Adrenal gland (tissue), 5 donors: ENCODE data around the gene EHMT2.

Experiments
- POLR2A ChIP-seq, 2 donors: fragments of 450-650 bp; IDR thresholded peaks; one replicate each; pipeline ENCODE4 v1.6.1; 2017; ENCODE audit warnings: antibody characterized with exemption in 2 of 2, mild to moderate bottlenecking in 2 of 2, moderate library complexity in 1 of 2
- TF ChIP-seq, protein P1 (sequence below), 6 experiments: fragments of 450-650 bp in 4 of 6; fragments of 200-600 bp in 2 of 6; sonication (generic) in 1 of 6; IDR thresholded peaks; 1 replicate in 5 of 6; 2 replicates in 1 of 6; pipeline versions ENCODE4 v1.5.1 to v1.8.0; 2016 to 2021; ENCODE audit warnings: antibody characterized with exemption in 6 of 6, mild to moderate bottlenecking in 2 of 6, moderate library complexity in 1 of 6
- donor health status: DM: no; HTN: no; CAD: no.

GRCh38 chr6:31834367-31835250, 62.9 kb downstream of the EHMT2 start:
- TF ChIP-seq, protein P1, sequence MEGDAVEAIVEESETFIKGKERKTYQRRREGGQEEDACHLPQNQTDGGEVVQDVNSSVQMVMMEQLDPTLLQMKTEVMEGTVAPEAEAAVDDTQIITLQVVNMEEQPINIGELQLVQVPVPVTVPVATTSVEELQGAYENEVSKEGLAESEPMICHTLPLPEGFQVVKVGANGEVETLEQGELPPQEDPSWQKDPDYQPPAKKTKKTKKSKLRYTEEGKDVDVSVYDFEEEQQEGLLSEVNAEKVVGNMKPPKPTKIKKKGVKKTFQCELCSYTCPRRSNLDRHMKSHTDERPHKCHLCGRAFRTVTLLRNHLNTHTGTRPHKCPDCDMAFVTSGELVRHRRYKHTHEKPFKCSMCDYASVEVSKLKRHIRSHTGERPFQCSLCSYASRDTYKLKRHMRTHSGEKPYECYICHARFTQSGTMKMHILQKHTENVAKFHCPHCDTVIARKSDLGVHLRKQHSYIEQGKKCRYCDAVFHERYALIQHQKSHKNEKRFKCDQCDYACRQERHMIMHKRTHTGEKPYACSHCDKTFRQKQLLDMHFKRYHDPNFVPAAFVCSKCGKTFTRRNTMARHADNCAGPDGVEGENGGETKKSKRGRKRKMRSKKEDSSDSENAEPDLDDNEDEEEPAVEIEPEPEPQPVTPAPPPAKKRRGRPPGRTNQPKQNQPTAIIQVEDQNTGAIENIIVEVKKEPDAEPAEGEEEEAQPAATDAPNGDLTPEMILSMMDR (IDR thresholded peaks at IDR 0.05): no peak
- TF ChIP-seq POLR2A (IDR thresholded peaks at IDR 0.05): peak; percentile 19 to 75
